Activated naive CD8-positive, alpha-beta T cell (primary cell): ENCODE data around the gene ZDHHC20.
A peak's percentile ranks its signal among the peaks of the same experiment; 100 is the strongest.

Experiments
- H3K27ac Mint-ChIP-seq: one replicate; pipeline ENCODE4 v1.8.0; 2021; ENCODE audit warnings: mixed read lengths
- H3K27me3 Mint-ChIP-seq: one replicate; pipeline ENCODE4 v1.8.0; 2021; ENCODE audit warnings: mixed read lengths
- H3K36me3 Mint-ChIP-seq: one replicate; pipeline ENCODE4 v1.8.0; 2021; ENCODE audit warnings: mixed read lengths
- H3K4me1 Mint-ChIP-seq: one replicate; pipeline ENCODE4 v1.8.0; 2021; ENCODE audit warnings: low read depth, mixed read lengths
- H3K4me3 Mint-ChIP-seq: one replicate; pipeline ENCODE4 v1.8.0; 2021; ENCODE audit warnings: mild to moderate bottlenecking, mixed read lengths
- H3K9me3 Mint-ChIP-seq: one replicate; pipeline ENCODE4 v1.8.0; 2021; ENCODE audit warnings: low read depth, mixed read lengths

ZDHHC20 gene

DNA sequence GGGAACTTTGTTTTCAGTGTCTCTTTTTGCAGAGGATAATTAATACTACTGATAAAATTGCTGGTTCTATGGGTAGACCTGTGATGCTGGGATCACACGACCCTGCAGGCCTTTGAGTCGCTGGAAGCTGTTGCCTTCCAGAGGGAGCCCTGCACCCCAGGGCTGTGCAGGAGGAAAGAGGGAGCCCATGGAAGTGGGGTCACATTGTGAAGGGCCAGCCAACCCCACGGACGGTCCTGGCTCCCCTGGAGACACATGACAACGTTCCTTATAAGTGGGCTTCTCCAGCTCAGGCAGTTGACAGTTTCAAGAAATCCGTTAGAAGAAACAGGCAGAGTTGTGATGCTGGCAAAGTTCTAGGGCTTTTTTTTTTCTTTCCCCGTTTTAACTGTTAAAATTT lies 98.0 kb downstream of the ZDHHC20 start:
- Mint-ChIP-seq H3K4me1 (peaks cover 22% of the 10 kb centered on the region), H3K4me3 (no peak overlapping the region), H3K27me3 (no peaks in the 10 kb centered on the region), H3K27ac (no peak overlapping the region), H3K9me3 (no peaks in the 10 kb centered on the region), H3K36me3 (peaks cover 6% of the 10 kb centered on the region)

DNA sequence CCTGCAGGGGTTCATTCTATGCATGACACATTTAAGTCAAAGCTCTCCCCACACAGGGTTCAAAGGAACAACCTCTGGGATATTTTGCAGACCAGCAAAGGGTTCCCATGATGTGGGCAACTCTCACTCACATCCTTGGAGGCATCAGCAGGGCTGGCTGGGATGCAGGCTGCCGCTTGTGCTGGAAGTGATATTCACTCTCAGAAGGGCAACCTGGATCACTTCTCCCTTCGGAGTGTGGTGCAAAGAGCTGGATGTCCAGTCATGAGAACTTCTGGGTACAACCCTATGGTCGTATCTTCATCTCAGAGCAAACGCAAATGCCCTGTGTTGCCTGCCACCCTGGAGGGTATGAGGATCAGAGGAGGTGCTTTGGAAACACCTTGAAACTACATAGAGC lies 98.6 kb downstream of the ZDHHC20 start:
- H3K9me3 Mint-ChIP-seq = no peaks in the 10 kb centered on the region
- H3K36me3 Mint-ChIP-seq = peaks cover 6% of the 10 kb centered on the region
- H3K27me3 Mint-ChIP-seq = no peaks in the 10 kb centered on the region
- H3K27ac Mint-ChIP-seq = no peak overlapping the region
- H3K4me3 Mint-ChIP-seq = no peak overlapping the region
- peaks cover 15% of the 10 kb centered on the region for H3K4me1 Mint-ChIP-seq

DNA sequence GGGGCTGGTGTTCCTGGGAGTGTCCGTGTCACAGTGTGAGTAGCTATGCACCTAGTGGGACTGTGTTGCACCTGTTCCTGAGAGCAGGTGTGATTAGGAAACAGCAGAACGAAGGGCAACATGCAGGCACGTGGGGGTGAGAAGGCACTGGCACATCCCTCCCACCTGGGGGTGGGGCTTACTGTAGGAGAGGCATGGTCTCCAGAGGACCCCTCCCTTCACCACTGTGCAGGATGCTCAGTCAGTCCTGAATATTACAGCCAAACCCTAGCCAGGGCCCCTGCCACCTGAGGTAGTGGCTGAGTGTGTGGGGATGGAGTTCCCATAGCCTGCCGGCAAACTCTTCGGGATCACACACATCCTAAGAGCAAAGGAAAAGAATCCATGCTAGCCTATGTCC lies 99.2 kb downstream of the ZDHHC20 start:
- Mint-ChIP-seq H3K36me3 (peaks cover 6% of the 10 kb centered on the region), H3K4me3 (no peak overlapping the region)

GRCh38 chr13:21355304-21355703 lies 103.8 kb downstream of the ZDHHC20 start:
- H3K27me3 Mint-ChIP-seq = no peaks in the 10 kb centered on the region
- H3K9me3 Mint-ChIP-seq = no peaks in the 10 kb centered on the region
- H3K4me3 Mint-ChIP-seq = no peak overlapping the region
- H3K36me3 Mint-ChIP-seq = peaks cover 10% of the 10 kb centered on the region
- no peaks in the 10 kb centered on the region for H3K4me1 Mint-ChIP-seq
- no peak overlapping the region for H3K27ac Mint-ChIP-seq

More for the DNA sequence above, 99.2 kb downstream of the ZDHHC20 start:
- H3K27me3 Mint-ChIP-seq = no peaks in the 10 kb centered on the region
- H3K27ac Mint-ChIP-seq = no peak overlapping the region
- peaks cover 9% of the 10 kb centered on the region for H3K4me1 Mint-ChIP-seq
- H3K9me3 Mint-ChIP-seq = no peaks in the 10 kb centered on the region

GRCh38 chr13:21354721-21355120 lies 104.4 kb downstream of the ZDHHC20 start:
- Mint-ChIP-seq H3K27ac (no peak overlapping the region), H3K4me3 (no peak overlapping the region), H3K27me3 (no peaks in the 10 kb centered on the region), H3K4me1 (no peaks in the 10 kb centered on the region), H3K9me3 (no peaks in the 10 kb centered on the region), H3K36me3 (peaks cover 10% of the 10 kb centered on the region)

DNA sequence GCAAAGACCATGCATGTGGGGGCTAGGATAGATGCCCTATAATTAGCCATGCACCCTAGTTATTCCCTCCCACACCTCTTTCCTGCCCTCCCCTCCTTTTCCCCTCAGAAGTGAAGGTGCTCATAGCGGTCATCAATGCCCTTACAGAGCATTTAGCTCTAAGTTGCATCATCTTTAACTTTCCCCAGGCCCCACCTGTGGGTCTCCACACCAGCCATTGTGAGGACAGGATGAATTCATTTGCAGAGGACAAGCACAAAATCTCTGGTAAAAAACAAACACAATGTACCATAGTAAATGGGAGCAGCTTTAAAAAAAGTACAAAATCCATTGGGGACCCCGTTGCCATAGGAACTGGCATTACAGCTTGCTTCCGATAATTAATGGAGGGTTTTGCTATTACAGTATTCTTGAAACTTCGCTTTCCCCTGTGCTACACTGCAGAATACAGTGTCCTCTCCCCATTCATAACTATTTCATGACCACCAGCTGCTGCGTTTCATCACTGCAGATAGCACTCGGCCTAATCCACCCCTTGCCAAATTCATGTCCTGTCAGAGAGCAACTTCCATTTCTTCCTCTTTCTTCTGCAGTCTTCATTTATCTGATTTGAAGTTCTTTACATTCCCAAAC lies 110.5 kb downstream of the ZDHHC20 start:
- Mint-ChIP-seq H3K4me3 (no peak overlapping the region), H3K27ac (no peak overlapping the region), H3K36me3 (no peaks in the 10 kb centered on the region), H3K4me1 (peaks cover 18% of the 10 kb centered on the region), H3K9me3 (no peaks in the 10 kb centered on the region), H3K27me3 (no peaks in the 10 kb centered on the region)

GRCh38 chr13:21347753-21348318 lies 111.3 kb downstream of the ZDHHC20 start:
- H3K27me3 Mint-ChIP-seq = no peaks in the 10 kb centered on the region
- peaks cover 24% of the 10 kb centered on the region for H3K4me1 Mint-ChIP-seq
- H3K9me3 Mint-ChIP-seq = no peaks in the 10 kb centered on the region
- no peaks in the 10 kb centered on the region for H3K36me3 Mint-ChIP-seq
- no peak overlapping the region for H3K4me3 Mint-ChIP-seq
- H3K27ac Mint-ChIP-seq = no peak overlapping the region

GRCh38 chr13:21344662-21345176 lies 114.4 kb downstream of the ZDHHC20 start:
- no peaks in the 10 kb centered on the region for H3K36me3 Mint-ChIP-seq
- H3K27ac Mint-ChIP-seq = peak overlapping the region; percentile 88
- H3K27me3 Mint-ChIP-seq = no peaks in the 10 kb centered on the region
- no peaks in the 10 kb centered on the region for H3K9me3 Mint-ChIP-seq
- H3K4me3 Mint-ChIP-seq = peak overlapping the region; percentile 53
- H3K4me1 Mint-ChIP-seq = peaks cover 28% of the 10 kb centered on the region

DNA sequence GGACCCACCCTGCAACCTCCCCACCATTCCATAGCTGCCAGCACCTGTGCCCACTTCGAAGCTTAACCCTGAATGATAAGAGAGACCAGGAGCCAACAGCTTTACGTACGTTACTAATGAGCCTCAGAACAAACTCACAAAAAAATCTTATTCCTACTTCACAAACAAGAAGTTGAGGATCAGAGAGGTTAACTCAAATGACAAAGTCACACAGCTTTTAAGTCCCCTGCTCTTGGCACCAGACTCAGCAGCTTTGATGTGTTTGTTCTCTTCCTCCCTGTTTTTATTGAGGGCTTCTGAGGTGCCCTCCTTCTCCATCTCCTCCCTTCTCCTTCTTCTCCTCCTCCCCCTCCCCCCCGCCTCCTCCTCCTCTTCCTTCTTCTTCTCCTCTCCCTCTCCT lies 115.4 kb downstream of the ZDHHC20 start:
- no peak overlapping the region for H3K4me3 Mint-ChIP-seq
- H3K27me3 Mint-ChIP-seq = no peaks in the 10 kb centered on the region
- H3K36me3 Mint-ChIP-seq = no peaks in the 10 kb centered on the region
- peak overlapping the region; percentile 88 for H3K27ac Mint-ChIP-seq
- peaks cover 28% of the 10 kb centered on the region for H3K4me1 Mint-ChIP-seq
- no peaks in the 10 kb centered on the region for H3K9me3 Mint-ChIP-seq

DNA sequence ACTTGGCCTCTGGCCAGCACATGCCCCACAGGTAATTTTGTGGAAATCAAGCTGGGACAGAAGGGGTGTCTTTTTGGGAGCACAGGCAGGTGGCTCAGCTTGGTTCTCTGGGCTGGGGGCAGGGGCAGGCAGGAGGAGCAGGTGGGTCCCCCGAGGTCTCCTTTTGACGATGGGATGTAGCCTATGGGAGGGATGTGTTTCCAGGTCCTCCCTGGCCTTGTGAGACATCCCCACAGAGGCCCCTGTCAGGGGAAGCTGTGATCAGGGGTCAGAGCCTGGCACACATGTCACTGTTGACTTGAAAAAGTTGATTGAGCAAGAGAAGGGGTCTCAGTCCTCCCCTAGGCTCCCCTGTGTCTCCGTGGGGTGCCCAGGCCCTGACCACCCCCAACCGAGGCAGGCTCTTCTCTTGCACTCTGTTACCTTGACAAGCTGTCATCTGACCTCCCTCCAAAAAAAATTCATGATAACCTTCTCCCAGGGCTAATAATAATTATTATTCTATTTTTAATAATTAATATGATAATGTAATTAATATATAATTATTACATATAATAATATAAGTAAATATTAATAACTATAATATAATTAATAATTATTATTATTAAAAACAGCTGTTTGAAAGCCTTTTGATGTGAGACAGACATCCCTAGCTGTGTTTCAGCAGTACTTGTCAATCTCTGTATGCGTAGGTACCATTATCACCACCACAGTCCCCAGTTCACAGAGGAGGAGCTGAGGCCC lies 116.2 kb downstream of the ZDHHC20 start:
- Mint-ChIP-seq H3K27me3 (no peaks in the 10 kb centered on the region), H3K36me3 (no peaks in the 10 kb centered on the region), H3K4me1 (peaks cover 28% of the 10 kb centered on the region), H3K4me3 (no peak overlapping the region), H3K9me3 (no peaks in the 10 kb centered on the region), H3K27ac (peak overlapping the region; percentile 41)

- H3K4me3 Mint-ChIP-seq = no peak overlapping the region
- peaks cover 28% of the 10 kb centered on the region for H3K4me1 Mint-ChIP-seq
- H3K27ac Mint-ChIP-seq = no peak overlapping the region
- no peaks in the 10 kb centered on the region for H3K9me3 Mint-ChIP-seq
- no peaks in the 10 kb centered on the region for H3K36me3 Mint-ChIP-seq
- no peaks in the 10 kb centered on the region for H3K27me3 Mint-ChIP-seq
These were observed 117.3 kb downstream of the ZDHHC20 start for GRCh38 chr13:21341637-21342422.

GRCh38 chr13:21338639-21339278 lies 120.3 kb downstream of the ZDHHC20 start:
- Mint-ChIP-seq H3K27me3 (no peaks in the 10 kb centered on the region), H3K9me3 (no peaks in the 10 kb centered on the region), H3K4me3 (no peak overlapping the region), H3K27ac (no peak overlapping the region), H3K4me1 (peaks cover 11% of the 10 kb centered on the region), H3K36me3 (no peaks in the 10 kb centered on the region)

GRCh38 chr13:21338156-21338555 lies 120.9 kb downstream of the ZDHHC20 start:
- no peak overlapping the region for H3K4me3 Mint-ChIP-seq
- no peaks in the 10 kb centered on the region for H3K9me3 Mint-ChIP-seq
- H3K36me3 Mint-ChIP-seq = no peaks in the 10 kb centered on the region
- H3K4me1 Mint-ChIP-seq = peaks cover 5% of the 10 kb centered on the region
- H3K27me3 Mint-ChIP-seq = no peaks in the 10 kb centered on the region
- H3K27ac Mint-ChIP-seq = no peak overlapping the region

GRCh38 chr13:21336609-21337349 lies 122.3 kb downstream of the ZDHHC20 start:
- H3K9me3 Mint-ChIP-seq = no peaks in the 10 kb centered on the region
- no peaks in the 10 kb centered on the region for H3K4me1 Mint-ChIP-seq
- no peaks in the 10 kb centered on the region for H3K27me3 Mint-ChIP-seq
- no peak overlapping the region for H3K4me3 Mint-ChIP-seq
- H3K27ac Mint-ChIP-seq = no peak overlapping the region
- no peaks in the 10 kb centered on the region for H3K36me3 Mint-ChIP-seq
